GM12891 (cell line): ENCODE data around the gene PARP12.

Experiments used
- DNase-seq: peaks from one replicate; pipeline ENCODE4 v3.0.0; 2011; ENCODE audit warnings: low spot score; ENCODE audit not compliant: insufficient read length
- FAIRE-seq: peaks from 2 replicates; lab custom pipeline; 2011; peaks lifted over from hg19 to GRCh38; lab: Jason Lieb, UNC
- PAX5 ChIP-seq: IDR thresholded peaks from 2 replicates; pipeline ENCODE4 v1.6.1; 2011; ENCODE audit warnings: low read length, moderate library complexity, mild to moderate bottlenecking; ENCODE audit not compliant: insufficient read depth, severe bottlenecking
- POLR2A ChIP-seq: IDR thresholded peaks from 2 replicates; pipeline ENCODE4 v1.6.1; 2011; ENCODE audit warnings: low read depth, low read length, control low read depth
- POLR2AphosphoS5 ChIP-seq: IDR thresholded peaks from 2 replicates; pipeline ENCODE4 v1.6.1; 2011; ENCODE audit warnings: low read depth, low read length, control low read depth
- POU2F2 ChIP-seq: IDR thresholded peaks from 2 replicates; pipeline ENCODE4 v1.6.1; 2011; ENCODE audit warnings: low read depth, mild to moderate bottlenecking, control low read depth, low read length, moderate library complexity
- SPI1 ChIP-seq: IDR thresholded peaks from 2 replicates; pipeline ENCODE4 v1.6.1; 2011; ENCODE audit warnings: low read depth, low read length, control low read depth
- TAF1 ChIP-seq: IDR thresholded peaks from 2 replicates; pipeline ENCODE4 v1.6.1; 2011; ENCODE audit warnings: low read depth, low read length, control low read depth

PARP12 gene

GRCh38 chr7:139994356-139994755 is 68.4 kb downstream of the PARP12 start:
- no peak for TF ChIP-seq POU2F2
- no peak for TF ChIP-seq POLR2AphosphoS5
- TF ChIP-seq TAF1, result no peak
- TF ChIP-seq SPI1, result no peak
- no peak for TF ChIP-seq POLR2A
- no peak for TF ChIP-seq PAX5
- DNase-seq (no peak), FAIRE-seq (no peak)

GRCh38 chr7:139993592-139993991 is 69.2 kb downstream of the PARP12 start:
- FAIRE-seq, result no peak
- no peak for DNase-seq
- TF ChIP-seq TAF1, result no peak
- TF ChIP-seq POLR2A, result no peak
- TF ChIP-seq SPI1, result no peak
- no peak for TF ChIP-seq POLR2AphosphoS5
- no peak for TF ChIP-seq PAX5
- no peak for TF ChIP-seq POU2F2

- DNase-seq, result no peak
- FAIRE-seq, result no peak
- TF ChIP-seq TAF1 (no peak), POU2F2 (no peak), SPI1 (no peak), POLR2A (no peak), PAX5 (no peak), POLR2AphosphoS5 (no peak)
These were observed 69.6 kb downstream of the PARP12 start for GRCh38 chr7:139993169-139993568.

- FAIRE-seq (no peak), DNase-seq (no peak)
- TF ChIP-seq SPI1 (no peak), POU2F2 (no peak), PAX5 (no peak), TAF1 (no peak), POLR2A (no peak), POLR2AphosphoS5 (no peak)
These were observed 70.3 kb downstream of the PARP12 start for GRCh38 chr7:139992353-139993044.

- FAIRE-seq (no peak), DNase-seq (no peak)
- TF ChIP-seq POLR2AphosphoS5, result no peak
- TF ChIP-seq SPI1, result no peak
- no peak for TF ChIP-seq PAX5
- no peak for TF ChIP-seq TAF1
- TF ChIP-seq POLR2A, result no peak
- TF ChIP-seq POU2F2, result no peak
These were observed 70.8 kb downstream of the PARP12 start for GRCh38 chr7:139991911-139992310.

- TF ChIP-seq TAF1 (no peak), SPI1 (no peak), POLR2A (no peak), POU2F2 (no peak), POLR2AphosphoS5 (no peak), PAX5 (no peak)
- DNase-seq, result no peak
- no peak for FAIRE-seq
These were observed 71.5 kb downstream of the PARP12 start for GRCh38 chr7:139991269-139991666.

GRCh38 chr7:139990571-139991268 is 72.0 kb downstream of the PARP12 start:
- TF ChIP-seq POU2F2 (no peak), TAF1 (no peak), POLR2A (no peak)
- FAIRE-seq (no peak), DNase-seq (no peak)

- FAIRE-seq (no peak), DNase-seq (no peak)
- TF ChIP-seq POU2F2, result no peak
- TF ChIP-seq SPI1, result no peak
These were observed 72.6 kb downstream of the PARP12 start for GRCh38 chr7:139990142-139990535.

GRCh38 chr7:139989366-139990141 is 73.2 kb downstream of the PARP12 start:
- TF ChIP-seq TAF1, result no peak
- FAIRE-seq (peak; percentile 56), DNase-seq (no peak)

- TF ChIP-seq SPI1 (no peak), POU2F2 (no peak), PAX5 (no peak), POLR2AphosphoS5 (no peak), TAF1 (no peak), POLR2A (no peak)
- DNase-seq (no peak), FAIRE-seq (no peak)
These were observed 74.8 kb downstream of the PARP12 start for GRCh38 chr7:139987691-139988516.
